ENCODE results near the gene DDX1. TPM values are rescaled to one million over a fixed set of nuclear protein-coding genes. Genes with fewer than 3 reads are reported as not detected.

DDX1 gene
- total and polyA plus RNA-seq, 2 experiments from 2014 or later, result 99.9 to 102 TPM

DNA sequence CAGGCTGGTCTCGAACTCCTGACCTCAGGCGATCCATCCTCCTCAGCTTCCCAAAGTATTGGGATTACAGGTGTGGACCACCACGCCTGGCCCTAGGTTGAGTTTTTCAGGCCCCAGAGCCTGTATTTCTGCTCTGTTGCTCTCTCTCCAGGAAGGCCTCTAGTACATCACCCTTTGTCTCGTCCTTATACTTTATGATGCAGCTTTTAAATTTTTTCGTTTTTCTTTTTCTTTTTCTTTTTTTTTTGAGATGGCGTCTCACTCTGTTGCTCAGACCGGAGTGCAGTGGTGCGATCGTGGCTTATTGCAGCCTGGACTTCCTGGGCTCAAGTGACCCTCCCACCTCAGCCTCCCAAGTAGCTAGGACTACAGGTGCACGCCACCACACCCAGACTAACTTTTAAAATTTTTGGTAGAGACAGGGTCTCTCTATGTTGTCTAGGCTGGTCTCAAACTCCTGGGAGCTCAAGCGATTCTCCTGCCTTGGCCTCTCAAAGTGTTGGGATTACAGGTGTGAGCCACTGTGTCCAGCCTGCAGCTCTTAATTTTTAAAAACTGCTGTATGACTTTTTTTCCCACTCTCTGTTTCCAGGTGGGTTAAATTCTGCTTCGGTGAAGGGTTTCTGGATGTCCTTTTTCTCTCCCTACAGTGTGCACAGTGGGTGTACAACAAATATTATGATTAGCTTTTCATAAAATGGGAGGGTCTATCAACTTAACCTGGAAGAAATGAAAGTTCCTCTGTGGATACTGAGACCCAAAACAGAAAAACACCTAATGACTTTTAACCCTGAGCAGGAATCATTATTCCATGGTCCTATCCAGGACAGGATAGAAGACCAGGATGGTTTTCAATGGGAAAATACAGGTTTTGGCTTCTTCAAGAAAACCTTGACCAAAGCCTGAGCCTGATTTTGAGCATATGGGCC, 47.9 kb downstream of the DDX1 start (continued):
- TF ChIP-seq, protein P1, sequence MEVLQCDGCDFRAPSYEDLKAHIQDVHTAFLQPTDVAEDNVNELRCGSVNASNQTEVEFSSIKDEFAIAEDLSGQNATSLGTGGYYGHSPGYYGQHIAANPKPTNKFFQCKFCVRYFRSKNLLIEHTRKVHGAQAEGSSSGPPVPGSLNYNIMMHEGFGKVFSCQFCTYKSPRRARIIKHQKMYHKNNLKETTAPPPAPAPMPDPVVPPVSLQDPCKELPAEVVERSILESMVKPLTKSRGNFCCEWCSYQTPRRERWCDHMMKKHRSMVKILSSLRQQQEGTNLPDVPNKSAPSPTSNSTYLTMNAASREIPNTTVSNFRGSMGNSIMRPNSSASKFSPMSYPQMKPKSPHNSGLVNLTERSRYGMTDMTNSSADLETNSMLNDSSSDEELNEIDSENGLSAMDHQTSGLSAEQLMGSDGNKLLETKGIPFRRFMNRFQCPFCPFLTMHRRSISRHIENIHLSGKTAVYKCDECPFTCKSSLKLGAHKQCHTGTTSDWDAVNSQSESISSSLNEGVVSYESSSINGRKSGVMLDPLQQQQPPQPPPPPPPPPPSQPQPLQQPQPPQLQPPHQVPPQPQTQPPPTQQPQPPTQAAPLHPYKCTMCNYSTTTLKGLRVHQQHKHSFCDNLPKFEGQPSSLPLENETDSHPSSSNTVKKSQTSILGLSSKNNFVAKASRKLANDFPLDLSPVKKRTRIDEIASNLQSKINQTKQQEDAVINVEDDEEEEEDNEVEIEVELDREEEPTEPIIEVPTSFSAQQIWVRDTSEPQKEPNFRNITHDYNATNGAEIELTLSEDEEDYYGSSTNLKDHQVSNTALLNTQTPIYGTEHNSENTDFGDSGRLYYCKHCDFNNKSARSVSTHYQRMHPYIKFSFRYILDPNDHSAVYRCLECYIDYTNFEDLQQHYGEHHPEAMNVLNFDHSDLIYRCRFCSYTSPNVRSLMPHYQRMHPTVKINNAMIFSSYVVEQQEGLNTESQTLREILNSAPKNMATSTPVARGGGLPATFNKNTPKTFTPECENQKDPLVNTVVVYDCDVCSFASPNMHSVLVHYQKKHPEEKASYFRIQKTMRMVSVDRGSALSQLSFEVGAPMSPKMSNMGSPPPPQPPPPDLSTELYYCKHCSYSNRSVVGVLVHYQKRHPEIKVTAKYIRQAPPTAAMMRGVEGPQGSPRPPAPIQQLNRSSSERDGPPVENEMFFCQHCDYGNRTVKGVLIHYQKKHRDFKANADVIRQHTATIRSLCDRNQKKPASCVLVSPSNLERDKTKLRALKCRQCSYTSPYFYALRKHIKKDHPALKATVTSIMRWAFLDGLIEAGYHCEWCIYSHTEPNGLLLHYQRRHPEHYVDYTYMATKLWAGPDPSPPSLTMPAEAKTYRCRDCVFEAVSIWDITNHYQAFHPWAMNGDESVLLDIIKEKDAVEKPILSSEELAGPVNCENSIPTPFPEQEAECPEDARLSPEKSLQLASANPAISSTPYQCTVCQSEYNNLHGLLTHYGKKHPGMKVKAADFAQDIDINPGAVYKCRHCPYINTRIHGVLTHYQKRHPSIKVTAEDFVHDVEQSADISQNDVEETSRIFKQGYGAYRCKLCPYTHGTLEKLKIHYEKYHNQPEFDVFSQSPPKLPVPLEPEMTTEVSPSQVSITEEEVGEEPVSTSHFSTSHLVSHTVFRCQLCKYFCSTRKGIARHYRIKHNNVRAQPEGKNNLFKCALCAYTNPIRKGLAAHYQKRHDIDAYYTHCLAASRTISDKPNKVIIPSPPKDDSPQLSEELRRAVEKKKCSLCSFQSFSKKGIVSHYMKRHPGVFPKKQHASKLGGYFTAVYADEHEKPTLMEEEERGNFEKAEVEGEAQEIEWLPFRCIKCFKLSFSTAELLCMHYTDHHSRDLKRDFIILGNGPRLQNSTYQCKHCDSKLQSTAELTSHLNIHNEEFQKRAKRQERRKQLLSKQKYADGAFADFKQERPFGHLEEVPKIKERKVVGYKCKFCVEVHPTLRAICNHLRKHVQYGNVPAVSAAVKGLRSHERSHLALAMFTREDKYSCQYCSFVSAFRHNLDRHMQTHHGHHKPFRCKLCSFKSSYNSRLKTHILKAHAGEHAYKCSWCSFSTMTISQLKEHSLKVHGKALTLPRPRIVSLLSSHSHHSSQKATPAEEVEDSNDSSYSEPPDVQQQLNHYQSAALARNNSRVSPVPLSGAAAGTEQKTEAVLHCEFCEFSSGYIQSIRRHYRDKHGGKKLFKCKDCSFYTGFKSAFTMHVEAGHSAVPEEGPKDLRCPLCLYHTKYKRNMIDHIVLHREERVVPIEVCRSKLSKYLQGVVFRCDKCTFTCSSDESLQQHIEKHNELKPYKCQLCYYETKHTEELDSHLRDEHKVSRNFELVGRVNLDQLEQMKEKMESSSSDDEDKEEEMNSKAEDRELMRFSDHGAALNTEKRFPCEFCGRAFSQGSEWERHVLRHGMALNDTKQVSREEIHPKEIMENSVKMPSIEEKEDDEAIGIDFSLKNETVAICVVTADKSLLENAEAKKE (CRISPR knock-in tag; IDR thresholded peaks at IDR 0.05), result no peak
- TF ChIP-seq JUNB (IDR thresholded peaks at IDR 0.05; ENCODE audit: unreplicated experiment) (no peak), CREB1 (CRISPR knock-in tag; IDR thresholded peaks at IDR 0.05; ENCODE audit: low read depth) (no peak), EZH2 (IDR thresholded peaks at IDR 0.05; ENCODE audit: low read depth, unreplicated experiment) (no peak), STAT1 (IDR thresholded peaks at IDR 0.05; ENCODE audit: unreplicated experiment) (no peak)
- TF ChIP-seq, protein P2, sequence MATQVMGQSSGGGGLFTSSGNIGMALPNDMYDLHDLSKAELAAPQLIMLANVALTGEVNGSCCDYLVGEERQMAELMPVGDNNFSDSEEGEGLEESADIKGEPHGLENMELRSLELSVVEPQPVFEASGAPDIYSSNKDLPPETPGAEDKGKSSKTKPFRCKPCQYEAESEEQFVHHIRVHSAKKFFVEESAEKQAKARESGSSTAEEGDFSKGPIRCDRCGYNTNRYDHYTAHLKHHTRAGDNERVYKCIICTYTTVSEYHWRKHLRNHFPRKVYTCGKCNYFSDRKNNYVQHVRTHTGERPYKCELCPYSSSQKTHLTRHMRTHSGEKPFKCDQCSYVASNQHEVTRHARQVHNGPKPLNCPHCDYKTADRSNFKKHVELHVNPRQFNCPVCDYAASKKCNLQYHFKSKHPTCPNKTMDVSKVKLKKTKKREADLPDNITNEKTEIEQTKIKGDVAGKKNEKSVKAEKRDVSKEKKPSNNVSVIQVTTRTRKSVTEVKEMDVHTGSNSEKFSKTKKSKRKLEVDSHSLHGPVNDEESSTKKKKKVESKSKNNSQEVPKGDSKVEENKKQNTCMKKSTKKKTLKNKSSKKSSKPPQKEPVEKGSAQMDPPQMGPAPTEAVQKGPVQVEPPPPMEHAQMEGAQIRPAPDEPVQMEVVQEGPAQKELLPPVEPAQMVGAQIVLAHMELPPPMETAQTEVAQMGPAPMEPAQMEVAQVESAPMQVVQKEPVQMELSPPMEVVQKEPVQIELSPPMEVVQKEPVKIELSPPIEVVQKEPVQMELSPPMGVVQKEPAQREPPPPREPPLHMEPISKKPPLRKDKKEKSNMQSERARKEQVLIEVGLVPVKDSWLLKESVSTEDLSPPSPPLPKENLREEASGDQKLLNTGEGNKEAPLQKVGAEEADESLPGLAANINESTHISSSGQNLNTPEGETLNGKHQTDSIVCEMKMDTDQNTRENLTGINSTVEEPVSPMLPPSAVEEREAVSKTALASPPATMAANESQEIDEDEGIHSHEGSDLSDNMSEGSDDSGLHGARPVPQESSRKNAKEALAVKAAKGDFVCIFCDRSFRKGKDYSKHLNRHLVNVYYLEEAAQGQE (IDR thresholded peaks at IDR 0.05; ENCODE audit: unreplicated experiment), result no peak

Measured in GM23338 (cell line).